CD4-positive, alpha-beta T cell treated with Interleukin-17A for 4 hours (primary cell): Measurements from ENCODE around the gene SREK1.
"Not testable (repeated sequence)": the region's sequence is repeated elsewhere in the genome, so short reads cannot be mapped to it uniquely, and the experiment has no call there.

Source experiments
- DNase-seq: peaks from one replicate; pipeline ENCODE4 v3.0.0-alpha.2; 2020; ENCODE audit warnings: mixed read lengths

SREK1 gene

GRCh38 chr5:66168226-66168625 lies 24.1 kb downstream of the SREK1 start:
- DNase-seq = no peak

- DNase-seq = no peak
Observed at GRCh38 chr5:66169534-66169933, 25.4 kb downstream of the SREK1 start.

GRCh38 chr5:66170195-66170919 lies 26.3 kb downstream of the SREK1 start:
- DNase-seq = no peak

GRCh38 chr5:66171349-66172344 lies 27.5 kb downstream of the SREK1 start:
- DNase-seq = peak; percentile 71

- DNase-seq = no peak
Observed at GRCh38 chr5:66174338-66174737, 30.2 kb downstream of the SREK1 start.

GRCh38 chr5:66178799-66179198 lies 34.7 kb downstream of the SREK1 start:
- no peak for DNase-seq

GRCh38 chr5:66179297-66180051 lies 35.4 kb downstream of the SREK1 start:
- DNase-seq = no peak

- DNase-seq = no peak
Observed at GRCh38 chr5:66180282-66181155, 36.4 kb downstream of the SREK1 start.

- DNase-seq = no peak
Observed at GRCh38 chr5:66186108-66186507, 42.0 kb downstream of the SREK1 start.

- DNase-seq = no peak
Observed at GRCh38 chr5:66193419-66193818, 49.3 kb downstream of the SREK1 start.

- no peak for DNase-seq
Observed at GRCh38 chr5:66197764-66198405, 53.8 kb downstream of the SREK1 start.

- DNase-seq = no peak
Observed at GRCh38 chr5:66198837-66199236, 54.7 kb downstream of the SREK1 start.

GRCh38 chr5:66203531-66203930 lies 59.4 kb downstream of the SREK1 start:
- DNase-seq = no peak

- DNase-seq = no peak
Observed at GRCh38 chr5:66206465-66206864, 62.4 kb downstream of the SREK1 start.

GRCh38 chr5:66207800-66208561 lies 63.9 kb downstream of the SREK1 start:
- no peak for DNase-seq

GRCh38 chr5:66209350-66209749 lies 65.2 kb downstream of the SREK1 start:
- DNase-seq = peak; percentile 5

- DNase-seq = no peak
Observed at GRCh38 chr5:66209794-66210193, 65.7 kb downstream of the SREK1 start.

GRCh38 chr5:66213533-66213932 lies 69.4 kb downstream of the SREK1 start:
- no peak for DNase-seq

GRCh38 chr5:66222455-66222854 lies 78.4 kb downstream of the SREK1 start:
- no peak for DNase-seq

GRCh38 chr5:66222896-66223295 lies 78.8 kb downstream of the SREK1 start:
- not testable (repeated sequence) for DNase-seq

- no peak for DNase-seq
Observed at GRCh38 chr5:66223637-66224036, 79.5 kb downstream of the SREK1 start.
